Measurements from ENCODE around the gene SNAPC3.
A peak's percentile ranks its signal among the peaks of the same experiment; 100 is the strongest.

Gene SNAPC3

GRCh38 chr9:15498246-15498995, 75.7 kb downstream of the SNAPC3 start:
- DNase-seq = no peak

GRCh38 chr9:15499139-15499538, 76.5 kb downstream of the SNAPC3 start:
- DNase-seq = no peak

- DNase-seq = no peak
These were observed 78.5 kb downstream of the SNAPC3 start for GRCh38 chr9:15501179-15501578.

- no peak for DNase-seq
These were observed 79.1 kb downstream of the SNAPC3 start for GRCh38 chr9:15501803-15502202.

GRCh38 chr9:15505921-15506320, 83.2 kb downstream of the SNAPC3 start:
- DNase-seq = no peak

GRCh38 chr9:15509931-15510788, 87.5 kb downstream of the SNAPC3 start:
- peak; percentile 78 for DNase-seq

GRCh38 chr9:15510789-15511575, 88.3 kb downstream of the SNAPC3 start, which contains the start of gene PSIP1:
PSIP1 (minus strand) TSS chr9:15510970; CDS start chr9:15510188, 782 bp downstream.
- DNase-seq = peak; percentile 92

Measured in right hindlimb (tissue), 1 donor.